ENCODE measurements around the gene TRAPPC8.

DNA sequence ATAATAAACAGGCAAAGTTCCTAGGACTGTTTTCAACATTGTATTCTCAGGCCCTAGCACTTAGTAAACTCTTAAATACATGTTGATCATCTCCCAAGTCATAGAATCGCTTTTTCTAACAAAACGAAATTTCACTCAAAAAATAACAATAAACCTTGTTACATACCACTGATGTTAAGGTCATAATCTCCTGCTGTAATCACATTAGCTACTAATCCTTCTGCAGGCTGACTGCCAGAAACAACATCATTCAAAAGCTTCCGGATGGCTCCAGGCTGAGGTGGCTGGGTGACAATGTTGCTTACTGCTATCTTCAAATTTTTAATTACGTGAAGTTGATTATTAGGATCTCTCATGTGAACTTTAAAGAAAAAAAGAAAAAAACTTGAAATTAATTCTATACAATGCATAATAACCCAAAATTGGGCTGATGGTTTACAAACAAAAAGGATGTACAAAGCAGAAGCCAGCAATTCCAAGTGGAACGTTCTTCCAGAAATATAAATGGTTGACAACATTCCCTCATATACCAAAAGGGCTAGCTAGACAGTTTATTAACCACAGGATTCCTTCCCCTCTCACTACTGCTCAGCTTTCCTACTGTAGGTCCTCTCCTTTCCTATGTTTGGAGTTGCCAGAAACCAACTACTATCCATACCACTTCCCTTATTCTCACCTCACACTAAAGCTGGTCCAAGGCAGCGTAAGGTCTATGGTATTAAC lies 11.6 kb downstream of the TRAPPC8 start:
- TF ChIP-seq, protein P1, sequence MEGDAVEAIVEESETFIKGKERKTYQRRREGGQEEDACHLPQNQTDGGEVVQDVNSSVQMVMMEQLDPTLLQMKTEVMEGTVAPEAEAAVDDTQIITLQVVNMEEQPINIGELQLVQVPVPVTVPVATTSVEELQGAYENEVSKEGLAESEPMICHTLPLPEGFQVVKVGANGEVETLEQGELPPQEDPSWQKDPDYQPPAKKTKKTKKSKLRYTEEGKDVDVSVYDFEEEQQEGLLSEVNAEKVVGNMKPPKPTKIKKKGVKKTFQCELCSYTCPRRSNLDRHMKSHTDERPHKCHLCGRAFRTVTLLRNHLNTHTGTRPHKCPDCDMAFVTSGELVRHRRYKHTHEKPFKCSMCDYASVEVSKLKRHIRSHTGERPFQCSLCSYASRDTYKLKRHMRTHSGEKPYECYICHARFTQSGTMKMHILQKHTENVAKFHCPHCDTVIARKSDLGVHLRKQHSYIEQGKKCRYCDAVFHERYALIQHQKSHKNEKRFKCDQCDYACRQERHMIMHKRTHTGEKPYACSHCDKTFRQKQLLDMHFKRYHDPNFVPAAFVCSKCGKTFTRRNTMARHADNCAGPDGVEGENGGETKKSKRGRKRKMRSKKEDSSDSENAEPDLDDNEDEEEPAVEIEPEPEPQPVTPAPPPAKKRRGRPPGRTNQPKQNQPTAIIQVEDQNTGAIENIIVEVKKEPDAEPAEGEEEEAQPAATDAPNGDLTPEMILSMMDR (IDR thresholded peaks at IDR 0.05) = no peak
- no peak for TF ChIP-seq POLR2AphosphoS5 (IDR thresholded peaks at IDR 0.05)
